22Rv1 (cell line): Measurements from ENCODE around the gene PPP2R5C.

Source experiments
- ZFX ChIP-seq: fragments of 450-650 bp; IDR thresholded peaks from 2 replicates; pipeline ENCODE4 v1.6.1; 2017; ENCODE audit warnings: antibody characterized with exemption, borderline replicate concordance
- TF ChIP-seq, protein P1 (sequence below): fragments of 450-650 bp; IDR thresholded peaks from 2 replicates; pipeline ENCODE4 v1.5.1; 2017; ENCODE audit warnings: mild to moderate bottlenecking

DNA sequence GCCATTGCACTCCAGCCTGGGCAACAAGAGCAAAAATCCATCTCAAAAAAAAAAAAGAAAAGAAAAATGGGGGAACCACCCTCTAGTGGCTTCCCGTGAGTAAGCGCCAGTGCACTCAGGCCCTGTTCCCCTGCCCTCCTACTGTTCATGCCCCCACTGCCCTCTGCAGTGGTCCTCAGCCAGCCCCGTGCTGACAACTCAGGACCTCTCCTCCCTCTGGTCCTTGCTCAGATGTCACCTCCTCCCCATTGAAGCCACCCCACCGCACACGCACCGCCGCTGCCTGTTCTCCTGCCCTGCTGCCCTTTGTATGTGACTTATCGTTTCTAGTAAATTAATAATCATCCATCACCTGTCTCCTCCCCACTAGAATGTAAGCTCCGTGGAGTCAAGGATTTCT, 144.1 kb downstream of the PPP2R5C start:
- TF ChIP-seq, protein P1, sequence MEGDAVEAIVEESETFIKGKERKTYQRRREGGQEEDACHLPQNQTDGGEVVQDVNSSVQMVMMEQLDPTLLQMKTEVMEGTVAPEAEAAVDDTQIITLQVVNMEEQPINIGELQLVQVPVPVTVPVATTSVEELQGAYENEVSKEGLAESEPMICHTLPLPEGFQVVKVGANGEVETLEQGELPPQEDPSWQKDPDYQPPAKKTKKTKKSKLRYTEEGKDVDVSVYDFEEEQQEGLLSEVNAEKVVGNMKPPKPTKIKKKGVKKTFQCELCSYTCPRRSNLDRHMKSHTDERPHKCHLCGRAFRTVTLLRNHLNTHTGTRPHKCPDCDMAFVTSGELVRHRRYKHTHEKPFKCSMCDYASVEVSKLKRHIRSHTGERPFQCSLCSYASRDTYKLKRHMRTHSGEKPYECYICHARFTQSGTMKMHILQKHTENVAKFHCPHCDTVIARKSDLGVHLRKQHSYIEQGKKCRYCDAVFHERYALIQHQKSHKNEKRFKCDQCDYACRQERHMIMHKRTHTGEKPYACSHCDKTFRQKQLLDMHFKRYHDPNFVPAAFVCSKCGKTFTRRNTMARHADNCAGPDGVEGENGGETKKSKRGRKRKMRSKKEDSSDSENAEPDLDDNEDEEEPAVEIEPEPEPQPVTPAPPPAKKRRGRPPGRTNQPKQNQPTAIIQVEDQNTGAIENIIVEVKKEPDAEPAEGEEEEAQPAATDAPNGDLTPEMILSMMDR = no peak
- TF ChIP-seq ZFX = no peak
